ENCODE data around the gene FAAP20. TPM values are rescaled to one million over a fixed set of nuclear protein-coding genes. Genes with fewer than 3 reads are reported as not detected.

The FAAP20 gene
- total RNA-seq, 1 experiment from 2014 or later, result 119 TPM

DNA sequence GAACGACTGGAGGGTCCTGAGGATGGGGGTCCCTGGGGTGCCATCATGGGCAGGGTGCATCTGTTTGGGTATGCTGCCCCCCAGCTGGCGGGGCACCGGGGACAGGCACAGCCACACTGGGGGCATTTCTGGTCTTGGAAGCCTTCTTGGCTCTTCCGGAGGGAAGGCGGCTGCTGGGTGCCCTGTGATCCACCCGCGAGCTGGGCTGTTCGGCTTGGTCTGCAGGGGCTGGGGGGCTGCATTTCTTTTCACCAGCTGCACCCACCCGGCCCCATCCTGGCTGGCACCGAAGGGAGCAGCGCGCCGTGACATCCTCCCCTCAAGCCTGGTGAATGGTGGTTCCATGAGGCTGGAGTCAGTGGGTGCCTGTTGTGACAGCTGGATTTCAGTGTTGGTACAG lies 12.2 kb downstream of the FAAP20 start:
- TF ChIP-seq, protein P1, sequence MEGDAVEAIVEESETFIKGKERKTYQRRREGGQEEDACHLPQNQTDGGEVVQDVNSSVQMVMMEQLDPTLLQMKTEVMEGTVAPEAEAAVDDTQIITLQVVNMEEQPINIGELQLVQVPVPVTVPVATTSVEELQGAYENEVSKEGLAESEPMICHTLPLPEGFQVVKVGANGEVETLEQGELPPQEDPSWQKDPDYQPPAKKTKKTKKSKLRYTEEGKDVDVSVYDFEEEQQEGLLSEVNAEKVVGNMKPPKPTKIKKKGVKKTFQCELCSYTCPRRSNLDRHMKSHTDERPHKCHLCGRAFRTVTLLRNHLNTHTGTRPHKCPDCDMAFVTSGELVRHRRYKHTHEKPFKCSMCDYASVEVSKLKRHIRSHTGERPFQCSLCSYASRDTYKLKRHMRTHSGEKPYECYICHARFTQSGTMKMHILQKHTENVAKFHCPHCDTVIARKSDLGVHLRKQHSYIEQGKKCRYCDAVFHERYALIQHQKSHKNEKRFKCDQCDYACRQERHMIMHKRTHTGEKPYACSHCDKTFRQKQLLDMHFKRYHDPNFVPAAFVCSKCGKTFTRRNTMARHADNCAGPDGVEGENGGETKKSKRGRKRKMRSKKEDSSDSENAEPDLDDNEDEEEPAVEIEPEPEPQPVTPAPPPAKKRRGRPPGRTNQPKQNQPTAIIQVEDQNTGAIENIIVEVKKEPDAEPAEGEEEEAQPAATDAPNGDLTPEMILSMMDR (conservative IDR thresholded peaks at IDR 0.05), result no peak
- Histone ChIP-seq H2BK120ac (ENCODE audit: low read depth, low read length, poor library complexity, severe bottlenecking) (no peak overlapping the region), H3K27me3 (ENCODE audit: insufficient read depth, low read length) (no peaks in the 10 kb centered on the region), H2BK5ac (ENCODE audit: insufficient read length, low read length) (no peak overlapping the region), H2AFZ (ENCODE audit: low read length) (no peak overlapping the region), H2BK12ac (ENCODE audit: insufficient read length, low read depth, low read length) (no peak overlapping the region), H2BK20ac (ENCODE audit: low read depth, low read length, poor library complexity, severe bottlenecking) (no peak overlapping the region), H2AK5ac (ENCODE audit: insufficient read length, low read length) (no peak overlapping the region), H3T11ph (ENCODE audit: low read length) (no peak overlapping the region), H4K91ac (ENCODE audit: insufficient read length, low read depth, low read length) (no peak overlapping the region), H4K8ac (replicated peaks; ENCODE audit: insufficient read length, low read depth, low read length) (no peak overlapping the region), H3K27ac (ENCODE audit: insufficient read length, low read depth, low read length) (no peak overlapping the region), H4K20me1 (ENCODE audit: control insufficient read depth, insufficient read depth, insufficient read length) (no peaks in the 10 kb centered on the region), H3K4me1 (ENCODE audit: insufficient read depth, low read length) (no peaks in the 10 kb centered on the region), H2BK15ac (ENCODE audit: low read depth, low read length) (no peak overlapping the region), H3K79me1 (ENCODE audit: insufficient read depth, low read depth, low read length, poor library complexity, severe bottlenecking) (no peaks in the 10 kb centered on the region), H4K5ac (ENCODE audit: insufficient read length, low read depth, low read length) (no peak overlapping the region), H3K79me2 (ENCODE audit: insufficient read depth, low read length) (no peaks in the 10 kb centered on the region), H3K18ac (ENCODE audit: insufficient read length, low read depth, low read length) (no peak overlapping the region), H3K56ac (ENCODE audit: insufficient read length, low read depth, low read length) (no peak overlapping the region), H3K9me3 (ENCODE audit: control insufficient read depth, low read depth, low read length) (no peaks in the 10 kb centered on the region), H3K9ac (ENCODE audit: extremely low read depth, insufficient read length, low read length) (no peak overlapping the region), H3K14ac (ENCODE audit: insufficient read depth, low read length) (no peak overlapping the region), H3K23me2 (ENCODE audit: insufficient read length, low read depth, low read length, poor library complexity, severe bottlenecking) (no peaks in the 10 kb centered on the region), H3K23ac (ENCODE audit: insufficient read length, low read depth, low read length) (no peak overlapping the region), H3K4ac (ENCODE audit: low read depth, low read length) (no peak overlapping the region), H3K4me2 (ENCODE audit: insufficient read depth, insufficient read length, low read length) (no peak overlapping the region)
- DNase-seq, result no peak
- Mint-ChIP-seq H3K36me3 (ENCODE audit: insufficient read depth in 1 of 3, low read depth in 3 of 3) (peaks cover 23 to 53% (median 50%) of the 10 kb centered on the region in 3 experiments; a peak in 6 of 7 replicates), H3K4me3 (no peak overlapping the region), H3K27me3 (ENCODE audit: low read depth) (peaks cover 1% of the 10 kb centered on the region; the same call in 1 of the 2 replicates), H3K9me3 (no peaks in the 10 kb centered on the region), H3K4me1 (peaks cover 0 to 2% of the 10 kb centered on the region in 2 experiments; a peak in 1 of 4 replicates), H3K27ac (peak overlapping the region; percentile 12 to 57 (median 31); a peak in 3 of 7 replicates)
- no CpG with 5 or more reads among the region's 13 CpGs for WGBS (ENCODE audit: extremely low coverage, insufficient read length, low lambda C conversion rate)

All from H9 (cell line).